Fibroblast of peridontal ligament (primary cell): ENCODE results near the gene TTC9B.
A peak's percentile ranks its signal among the peaks of the same experiment; 100 is the strongest.
"Not testable (repeated sequence)": the region's sequence is repeated elsewhere in the genome, so short reads cannot be mapped to it uniquely, and the experiment has no call there.

Source experiments
- DNase-seq: peaks from one replicate; pipeline ENCODE4 v3.0.0-alpha.2; 2010; ENCODE audit errors: extremely low read depth

Gene TTC9B

GRCh38 chr19:40232949-40233810 is 15.0 kb upstream of the TTC9B start:
- DNase-seq: no peak

GRCh38 chr19:40232479-40232878 is 14.3 kb upstream of the TTC9B start:
- no peak for DNase-seq

DNA sequence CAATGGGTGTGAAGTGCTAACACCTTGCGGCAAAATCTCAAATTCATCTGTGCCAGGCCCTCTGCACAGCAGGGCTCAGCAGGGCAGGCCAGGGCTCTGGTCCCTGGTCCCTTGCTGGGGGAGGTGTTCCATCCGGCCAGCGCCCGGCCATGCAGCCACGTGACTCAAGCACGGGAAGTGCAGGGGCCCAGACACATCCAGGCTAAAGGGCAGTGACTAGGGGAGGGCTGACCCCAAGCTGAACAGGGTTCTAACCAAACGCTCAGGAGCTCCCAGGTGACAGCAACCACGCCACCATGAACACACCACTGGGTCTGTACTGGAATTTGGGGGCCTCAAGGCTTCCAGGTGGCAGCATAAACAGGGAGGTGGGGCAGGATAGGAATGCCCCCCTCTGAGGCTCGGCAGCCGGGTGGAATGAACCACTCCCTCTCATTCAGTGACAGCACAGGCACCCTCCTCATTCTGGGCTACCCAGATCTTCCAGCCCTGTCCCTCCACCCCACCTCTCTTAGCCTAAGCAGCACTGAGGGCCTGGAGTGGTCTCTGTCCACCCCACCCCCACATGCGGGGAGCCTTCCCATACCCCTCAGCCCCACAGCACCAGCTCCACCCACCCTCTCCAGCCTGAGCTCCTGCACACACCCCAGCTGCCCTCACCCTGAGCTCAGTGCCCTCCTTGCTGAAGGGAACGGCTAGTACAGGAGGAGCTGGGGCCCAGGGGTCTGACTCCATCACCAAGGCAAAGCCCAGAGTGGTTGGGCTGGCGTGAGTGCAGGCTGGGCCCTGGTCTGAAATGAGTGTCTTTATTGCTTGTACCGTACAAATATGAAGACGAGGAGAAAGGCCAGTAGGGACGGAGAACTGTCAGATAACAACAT is 13.6 kb upstream of the TTC9B start:
- DNase-seq: no peak

DNA sequence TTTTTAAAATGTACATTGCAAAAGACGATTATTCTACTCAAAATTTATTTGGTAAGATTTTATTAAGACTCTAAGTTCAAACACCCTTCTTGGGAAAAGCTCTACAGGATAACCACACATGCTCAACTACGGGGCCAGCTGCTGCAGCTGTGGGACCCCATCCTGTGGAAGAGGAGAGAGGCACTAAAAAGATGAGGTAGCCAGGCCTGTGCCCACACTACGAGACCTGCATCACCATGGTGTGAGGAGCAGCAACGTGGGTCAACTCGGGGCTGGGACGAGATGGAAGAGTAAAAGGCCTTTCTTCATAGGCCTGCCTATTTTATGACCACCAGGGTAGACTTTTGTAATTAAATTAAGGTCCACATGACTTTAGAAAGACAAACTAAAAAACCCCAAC is 12.9 kb upstream of the TTC9B start:
- DNase-seq: no peak

- no peak for DNase-seq
Observed at GRCh38 chr19:40229926-40230417, 11.8 kb upstream of the TTC9B start.

GRCh38 chr19:40229484-40229883 is 11.3 kb upstream of the TTC9B start:
- DNase-seq: peak; percentile 10

DNA sequence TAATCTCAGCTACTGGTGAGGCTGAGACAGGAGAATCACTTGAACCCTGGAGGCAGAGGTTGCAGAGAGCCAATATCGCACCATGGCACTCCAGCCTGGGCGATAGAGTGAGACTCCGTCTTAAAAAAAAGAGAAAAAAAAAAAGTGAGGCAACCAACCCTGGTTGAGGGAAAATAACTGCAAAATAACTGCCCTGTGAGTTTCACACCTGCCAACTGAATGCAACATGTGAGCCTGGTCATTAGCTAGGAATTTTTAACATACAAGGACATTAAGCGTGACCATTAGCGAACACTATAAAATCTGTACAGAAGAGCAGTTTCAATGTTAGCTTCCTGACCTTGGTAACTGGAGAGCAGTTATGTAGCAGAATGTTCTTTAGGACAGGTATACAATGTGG is 10.7 kb upstream of the TTC9B start:
- DNase-seq: no peak

DNA sequence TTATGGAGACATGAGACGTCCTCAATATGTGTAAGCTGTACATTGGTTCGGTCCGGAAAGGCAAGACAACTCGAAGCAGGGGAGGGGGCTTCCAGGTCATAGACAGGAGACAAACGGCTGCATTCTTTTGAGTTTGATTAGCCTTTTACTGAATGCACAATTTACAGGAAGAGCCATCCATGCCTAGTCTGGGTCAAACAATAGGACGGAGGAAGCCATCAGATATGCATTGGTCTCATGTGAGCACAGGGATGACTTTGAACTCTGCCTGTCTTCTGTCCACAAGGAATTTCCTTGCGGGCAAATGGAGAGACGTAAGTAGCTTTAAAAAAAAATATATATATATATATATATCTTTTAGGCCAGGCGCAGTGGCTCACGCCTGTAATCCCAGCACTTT is 10.2 kb upstream of the TTC9B start:
- DNase-seq: no peak

- peak; percentile 37 for DNase-seq
Observed at GRCh38 chr19:40225440-40226305, 7.5 kb upstream of the TTC9B start.

GRCh38 chr19:40224342-40225150 is 6.4 kb upstream of the TTC9B start:
- no peak for DNase-seq

GRCh38 chr19:40223135-40223822 is 5.1 kb upstream of the TTC9B start:
- no peak for DNase-seq

- peak; percentile 96 for DNase-seq
Observed at GRCh38 chr19:40221858-40222619, 3.9 kb upstream of the TTC9B start.

GRCh38 chr19:40220674-40221073 is 2.5 kb upstream of the TTC9B start:
- no peak for DNase-seq

- DNase-seq: peak; percentile 32
Observed at GRCh38 chr19:40219721-40220276, 1.6 kb upstream of the TTC9B start.

DNA sequence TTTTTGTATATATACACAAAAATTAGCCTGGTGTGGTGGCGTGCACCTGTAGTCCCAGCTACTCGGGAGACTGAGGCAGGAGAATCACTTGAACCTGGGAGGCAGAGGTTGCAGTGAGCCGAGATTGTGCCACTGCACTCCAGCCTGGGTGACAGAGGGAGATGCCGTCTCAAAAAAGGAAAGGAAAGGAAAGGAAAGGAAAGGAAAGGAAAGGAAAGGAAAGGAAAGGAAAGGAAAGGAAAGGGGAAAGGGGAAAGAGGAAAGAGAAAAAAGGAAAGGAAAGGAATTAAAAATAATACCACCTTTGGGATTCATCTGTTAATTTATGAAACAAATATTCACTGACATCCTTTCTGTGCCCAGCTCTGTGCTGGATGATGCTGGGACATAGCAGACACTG is 845 bp upstream of the TTC9B start:
- DNase-seq: not testable (repeated sequence)

- no peak for DNase-seq
Observed at GRCh38 chr19:40217027-40217810, 965 bp downstream of the TTC9B start.

- no peak for DNase-seq
Observed at GRCh38 chr19:40216777-40217026, 1.5 kb downstream of the TTC9B start.

GRCh38 chr19:40216013-40216776 is 2.0 kb downstream of the TTC9B start:
- no peak for DNase-seq
